Skin of body (tissue), 2 donors: Measurements from ENCODE around the gene RNF167. TPM values are rescaled to one million over a fixed set of nuclear protein-coding genes. Genes with fewer than 3 reads are reported as not detected.

Source experiments
- DNase-seq: peaks from one replicate; lab custom pipeline; 2025; lab: John Stamatoyannopoulos, UW
- total RNA-seq: library from RNA; depleted of rRNA; stranded (reverse); fragments of >200 nt; gene quantifications from one replicate; pipeline ENCODE4 v1.2.3, GENCODE V29; 2014

Gene RNF167
- total RNA-seq, result 20.6 TPM

DNA sequence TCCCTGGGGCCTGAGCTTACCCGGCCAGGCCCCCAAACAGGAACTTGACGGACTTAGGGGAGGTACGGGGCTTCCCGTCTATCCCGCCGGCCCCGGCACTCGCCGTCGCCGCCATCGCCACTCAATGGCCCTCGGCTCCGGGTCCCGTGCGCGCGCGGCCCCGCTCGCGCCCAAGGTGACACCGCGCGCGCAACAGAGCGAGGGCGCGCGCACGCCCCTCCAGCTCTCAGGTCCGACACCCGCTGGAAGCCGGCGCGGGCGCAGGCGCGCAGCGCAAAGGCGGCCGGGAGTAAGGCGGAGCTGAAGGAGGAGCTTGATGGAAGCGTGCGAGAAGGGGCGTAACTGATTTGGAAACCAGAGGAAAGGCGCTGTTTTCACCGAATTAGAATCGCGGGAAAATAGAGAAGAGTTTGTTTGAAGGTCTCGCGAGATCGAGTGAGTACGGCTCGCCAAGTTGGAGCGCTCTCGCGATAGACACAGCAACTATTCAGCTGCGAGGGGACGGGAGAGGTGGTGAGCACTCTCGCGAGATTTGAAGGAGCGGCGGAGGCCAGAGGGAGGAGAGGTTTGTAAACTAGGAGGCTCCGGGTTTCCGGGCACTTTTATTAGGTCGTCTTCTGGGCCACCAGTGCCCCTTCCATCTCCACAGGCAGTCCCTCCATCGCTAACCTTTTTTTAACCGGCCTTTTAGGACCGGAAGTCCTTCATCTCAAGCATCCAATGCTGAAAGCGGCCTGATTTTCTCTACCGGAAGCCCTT, at the start of gene RNF167, which contains the start of gene SLC25A11:
Gene RNF167 (plus strand): TSS at position 473 of the 759 bp plus-strand sequence. CDS start 642 bp downstream, outside the sequence.
Gene SLC25A11 (minus strand): TSS at position 251 of the 759 bp plus-strand sequence. CDS start 136 bp downstream, at position 115.
- DNase-seq, result peak; percentile 99

GRCh38 chr17:4891411-4892410, 48.4 kb upstream of the RNF167 start:
- no peak for DNase-seq

DNA sequence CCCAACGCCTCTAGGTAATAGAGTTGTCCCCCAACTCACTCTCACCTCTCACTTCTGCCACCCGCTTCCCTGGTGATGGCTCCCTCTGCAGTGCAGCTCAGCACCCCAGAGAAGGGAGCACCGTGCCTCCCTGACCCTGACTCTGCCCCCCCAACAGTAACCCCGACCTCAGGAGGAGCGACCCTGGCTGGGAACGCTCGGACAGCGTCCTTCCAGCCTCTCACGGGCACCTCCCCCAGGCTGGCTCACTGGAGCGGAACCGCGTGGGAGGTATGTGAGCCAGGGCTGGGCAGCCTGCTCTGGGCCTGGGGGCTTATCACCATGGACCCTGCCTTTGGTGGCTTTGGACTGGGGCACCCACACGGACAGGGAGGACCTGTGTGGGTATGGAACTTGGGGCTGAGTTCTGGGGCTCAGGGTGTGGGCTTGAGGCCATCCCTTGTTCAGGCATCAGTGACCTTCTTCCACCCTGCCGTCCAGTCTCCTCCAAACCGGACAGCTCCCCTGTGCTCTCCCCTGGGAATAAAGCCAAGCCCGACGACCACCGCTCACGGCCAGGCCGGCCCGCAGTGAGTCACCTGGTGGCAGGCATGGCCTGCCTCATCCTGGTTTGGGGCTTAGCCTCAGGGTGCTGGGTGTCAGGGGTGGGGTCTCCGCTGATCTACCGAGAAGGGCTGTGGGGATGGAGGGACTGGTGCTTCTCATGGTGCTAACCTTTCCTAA, 47.4 kb upstream of the RNF167 start:
- no peak for DNase-seq

DNA sequence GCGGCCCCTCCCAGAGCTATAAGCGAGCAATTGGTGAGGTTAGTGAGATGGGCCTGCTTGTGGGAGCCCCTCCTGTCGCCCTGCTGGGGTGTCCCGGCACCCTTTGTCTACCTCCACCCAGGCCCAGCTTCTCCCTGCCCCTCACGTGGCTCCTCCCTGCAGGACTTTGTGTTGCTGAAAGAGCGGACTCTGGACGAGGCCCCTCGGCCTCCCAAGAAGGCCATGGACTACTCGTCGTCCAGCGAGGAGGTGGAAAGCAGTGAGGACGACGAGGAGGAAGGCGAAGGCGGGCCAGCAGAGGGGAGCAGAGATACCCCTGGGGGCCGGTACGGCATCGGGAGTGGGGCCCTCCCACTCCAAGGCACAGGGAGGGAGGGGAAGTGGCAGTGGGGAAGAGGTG, 46.8 kb upstream of the RNF167 start:
- DNase-seq, result no peak

- no peak for DNase-seq
These were observed 46.1 kb upstream of the RNF167 start for GRCh38 chr17:4893721-4894560.

GRCh38 chr17:4895121-4895520, 44.9 kb upstream of the RNF167 start:
- DNase-seq, result no peak

GRCh38 chr17:4895657-4896331, 44.3 kb upstream of the RNF167 start:
- no peak for DNase-seq

- DNase-seq, result no peak
These were observed 43.5 kb upstream of the RNF167 start for GRCh38 chr17:4896332-4897197.

DNA sequence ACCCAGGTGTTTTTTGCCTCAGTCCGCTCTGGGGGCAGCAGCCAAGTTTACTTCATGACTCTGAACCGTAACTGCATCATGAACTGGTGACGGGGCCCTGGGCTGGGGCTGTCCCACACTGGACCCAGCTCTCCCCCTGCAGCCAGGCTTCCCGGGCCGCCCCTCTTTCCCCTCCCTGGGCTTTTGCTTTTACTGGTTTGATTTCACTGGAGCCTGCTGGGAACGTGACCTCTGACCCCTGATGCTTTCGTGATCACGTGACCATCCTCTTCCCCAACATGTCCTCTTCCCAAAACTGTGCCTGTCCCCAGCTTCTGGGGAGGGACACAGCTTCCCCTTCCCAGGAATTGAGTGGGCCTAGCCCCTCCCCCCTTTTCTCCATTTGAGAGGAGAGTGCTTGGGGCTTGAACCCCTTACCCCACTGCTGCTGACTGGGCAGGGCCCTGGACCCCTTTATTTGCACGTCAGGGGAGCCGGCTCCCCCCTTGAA, 42.8 kb upstream of the RNF167 start:
- no peak for DNase-seq

DNA sequence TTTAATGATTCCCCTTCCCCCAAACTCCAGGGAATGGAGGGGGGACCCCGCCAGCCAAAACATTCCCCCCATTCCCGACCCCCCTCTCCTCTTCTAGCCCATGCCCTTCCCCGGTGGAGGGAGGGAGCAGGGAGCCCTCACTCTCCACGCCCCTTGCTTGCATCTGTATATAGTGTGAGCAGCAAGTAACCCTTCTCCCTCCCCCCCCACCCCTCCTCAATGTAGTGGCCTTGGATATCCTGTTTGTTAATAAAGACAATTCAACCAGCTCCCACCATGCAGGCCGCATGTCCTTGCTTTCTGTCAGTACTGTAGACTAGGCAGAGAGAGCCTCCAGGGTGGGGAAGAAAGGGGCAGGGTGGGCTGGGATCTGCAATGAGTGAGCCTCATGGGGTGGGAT, 42.3 kb upstream of the RNF167 start:
- DNase-seq, result no peak

DNA sequence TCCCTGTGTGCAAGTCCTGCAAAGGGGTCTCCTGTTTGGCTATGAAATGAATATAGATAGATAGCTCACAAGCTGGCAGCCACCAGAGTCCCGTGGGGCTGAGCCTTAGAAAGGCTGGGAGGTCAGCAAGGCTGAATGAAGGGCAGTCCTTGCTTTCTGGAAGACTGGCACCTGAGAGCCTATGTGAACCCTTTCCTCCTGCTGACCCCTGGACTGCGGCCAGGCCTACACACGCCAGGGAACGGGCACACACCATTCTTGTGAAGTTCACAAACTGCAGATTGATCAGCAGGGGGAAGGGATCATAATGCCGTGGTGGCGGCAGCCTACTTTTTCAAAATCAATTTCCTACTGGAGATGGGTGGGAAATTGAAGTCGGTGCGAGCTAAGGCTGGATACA, 41.7 kb upstream of the RNF167 start:
- no peak for DNase-seq

- no peak for DNase-seq
These were observed 41.1 kb upstream of the RNF167 start for GRCh38 chr17:4898927-4899326.

DNA sequence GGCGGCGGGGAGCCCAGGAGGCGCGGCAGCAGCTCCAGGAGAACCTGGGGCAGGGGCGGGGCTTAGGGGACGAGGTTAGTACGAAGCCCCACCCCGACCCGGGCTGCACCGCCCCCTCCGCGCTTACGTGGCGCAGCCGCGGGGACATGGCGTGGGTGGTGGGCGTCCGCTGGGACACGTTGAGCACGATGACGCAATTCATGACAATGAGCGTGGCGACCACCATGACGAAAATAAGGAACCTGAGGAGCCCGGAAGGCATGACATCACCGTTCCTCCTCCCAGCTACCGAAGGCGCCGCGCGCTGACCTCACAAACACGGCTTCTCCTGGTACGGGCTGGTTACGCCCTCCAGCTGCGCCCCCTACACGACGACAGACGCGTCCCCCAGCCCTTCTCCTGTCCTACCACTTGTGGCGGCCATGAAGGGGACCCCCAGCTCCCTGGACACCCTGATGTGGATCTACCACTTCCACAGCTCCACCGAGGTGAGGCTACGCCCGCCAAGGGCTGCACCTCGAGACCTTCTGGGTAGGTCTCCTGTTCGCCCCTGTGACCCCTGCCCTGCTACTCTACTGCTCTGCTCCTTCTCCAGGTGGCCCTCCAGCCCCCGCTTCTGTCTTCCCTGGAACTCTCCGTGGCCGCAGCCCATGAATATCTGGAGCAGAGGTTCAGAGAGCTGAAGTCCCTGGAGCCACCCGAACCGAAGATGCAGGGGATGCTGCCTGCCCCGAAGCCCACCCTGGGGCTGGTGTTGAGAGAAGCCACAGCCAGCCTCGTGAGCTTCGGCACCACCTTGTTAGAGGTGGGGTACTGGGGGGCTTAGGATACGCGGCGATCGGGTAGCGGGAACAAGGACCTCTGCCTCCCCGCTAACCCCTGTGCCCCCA, 40.5 kb upstream of the RNF167 start, which contains the start of gene C17orf107:
Gene C17orf107 (plus strand): TSS at position 196 of the 890 bp plus-strand sequence. CDS start 227 bp downstream, at position 423.
- peak; percentile 69 for DNase-seq

DNA sequence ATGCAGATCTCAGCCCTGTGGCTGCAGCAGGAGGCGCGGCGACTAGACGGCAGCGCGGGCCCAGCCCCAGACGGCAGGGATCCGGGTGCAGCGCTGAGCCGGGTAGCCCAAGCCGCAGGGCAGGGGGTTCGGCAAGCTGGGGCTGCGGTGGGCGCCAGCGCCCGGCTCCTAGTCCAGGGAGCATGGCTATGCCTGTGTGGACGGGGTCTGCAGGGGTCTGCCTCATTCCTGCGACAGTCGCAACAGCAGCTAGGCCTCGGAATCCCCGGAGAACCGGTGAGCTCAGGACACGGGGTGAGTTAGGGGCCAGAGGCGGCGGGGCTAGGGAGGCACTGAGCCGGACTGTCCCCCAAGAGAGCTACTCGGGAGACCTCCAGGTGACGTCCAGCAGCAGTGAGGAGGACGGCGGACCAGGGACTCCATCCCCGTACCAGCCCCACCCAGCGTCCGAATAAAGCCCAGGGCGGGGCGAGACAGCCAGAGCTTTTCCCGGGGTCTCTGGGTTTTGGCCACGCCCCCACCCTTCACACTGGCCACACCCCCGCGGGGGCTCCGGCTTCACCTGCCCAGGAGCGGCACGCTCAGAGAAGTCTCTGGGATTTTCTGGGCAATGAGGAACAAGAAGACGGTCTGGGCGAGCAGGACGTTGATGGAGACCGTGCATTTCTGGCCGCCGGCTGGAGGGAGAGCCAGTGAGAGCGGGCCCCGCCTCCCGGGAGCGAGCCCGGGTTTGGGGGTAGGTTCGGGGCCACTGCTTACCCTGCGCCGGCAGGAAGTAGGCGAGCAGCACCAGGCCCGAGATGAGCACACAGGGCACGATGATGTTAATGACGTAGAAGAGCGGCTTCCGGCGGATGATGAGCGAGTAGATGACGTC, 39.6 kb upstream of the RNF167 start:
- DNase-seq, result peak; percentile 18

DNA sequence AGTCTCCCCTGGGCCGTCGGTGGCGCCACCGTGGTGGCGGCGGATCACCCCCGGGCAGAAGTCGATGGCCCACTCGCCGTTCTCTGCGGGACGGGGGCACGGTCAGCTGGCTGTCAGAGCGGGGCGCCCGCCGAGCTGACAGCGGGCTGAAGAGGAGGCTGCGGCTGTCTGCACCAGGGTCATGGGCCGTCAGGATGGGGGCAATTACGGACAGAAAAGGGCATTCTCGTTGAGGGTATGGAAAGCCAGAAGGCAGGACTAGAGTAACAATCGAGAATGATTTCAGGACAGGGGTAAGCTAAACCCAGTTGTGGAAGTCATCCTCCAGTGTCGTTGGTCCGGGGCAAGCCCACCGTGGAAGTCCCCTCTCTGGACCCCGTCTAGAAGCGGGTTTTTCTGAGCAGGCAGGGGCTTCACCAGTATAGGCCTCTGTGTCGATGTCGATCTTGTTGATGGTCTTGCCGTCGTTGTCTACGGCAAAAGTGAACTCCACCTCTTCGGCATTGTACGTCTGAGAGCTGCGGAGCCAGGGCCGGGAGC, 38.9 kb upstream of the RNF167 start:
- no peak for DNase-seq

- DNase-seq, result no peak
These were observed 38.3 kb upstream of the RNF167 start for GRCh38 chr17:4901648-4902344.
